HEK293 (cell line): ENCODE data around the gene PCDHB10.

Experiments used
- REST ChIP-seq: fragments of 450-650 bp; formaldehyde crosslinking; IDR thresholded peaks from 2 replicates; pipeline ENCODE4 v1.5.1; 2016; ENCODE audit warnings: missing biosample characterization, missing genetic modification characterization
- TF ChIP-seq, protein P1 (sequence below): fragments of 450-650 bp; formaldehyde crosslinking; IDR thresholded peaks from 2 replicates; pipeline ENCODE4 v1.5.1; 2016; ENCODE audit warnings: missing biosample characterization, missing genetic modification characterization

DNA sequence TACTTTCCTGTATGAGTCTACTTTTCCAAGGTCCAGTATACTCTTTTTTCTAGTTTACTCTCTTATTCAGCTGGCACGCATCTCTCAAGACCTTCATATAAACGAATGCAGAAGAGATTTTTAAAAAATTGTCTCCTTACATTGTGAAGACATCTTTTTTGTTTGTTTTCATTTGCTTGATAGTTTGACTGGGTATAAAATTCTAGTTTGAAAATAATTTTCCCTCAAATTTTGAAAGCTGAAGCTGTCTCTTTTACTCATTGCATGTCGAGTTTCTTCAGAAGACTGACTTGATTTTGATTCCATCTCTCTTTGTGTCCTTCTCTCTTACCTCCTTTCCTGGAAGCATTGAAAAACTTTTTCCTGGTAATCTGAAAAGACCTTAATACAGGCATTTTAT lies 4.2 kb downstream of the PCDHB10 start:
- TF ChIP-seq, protein P1, sequence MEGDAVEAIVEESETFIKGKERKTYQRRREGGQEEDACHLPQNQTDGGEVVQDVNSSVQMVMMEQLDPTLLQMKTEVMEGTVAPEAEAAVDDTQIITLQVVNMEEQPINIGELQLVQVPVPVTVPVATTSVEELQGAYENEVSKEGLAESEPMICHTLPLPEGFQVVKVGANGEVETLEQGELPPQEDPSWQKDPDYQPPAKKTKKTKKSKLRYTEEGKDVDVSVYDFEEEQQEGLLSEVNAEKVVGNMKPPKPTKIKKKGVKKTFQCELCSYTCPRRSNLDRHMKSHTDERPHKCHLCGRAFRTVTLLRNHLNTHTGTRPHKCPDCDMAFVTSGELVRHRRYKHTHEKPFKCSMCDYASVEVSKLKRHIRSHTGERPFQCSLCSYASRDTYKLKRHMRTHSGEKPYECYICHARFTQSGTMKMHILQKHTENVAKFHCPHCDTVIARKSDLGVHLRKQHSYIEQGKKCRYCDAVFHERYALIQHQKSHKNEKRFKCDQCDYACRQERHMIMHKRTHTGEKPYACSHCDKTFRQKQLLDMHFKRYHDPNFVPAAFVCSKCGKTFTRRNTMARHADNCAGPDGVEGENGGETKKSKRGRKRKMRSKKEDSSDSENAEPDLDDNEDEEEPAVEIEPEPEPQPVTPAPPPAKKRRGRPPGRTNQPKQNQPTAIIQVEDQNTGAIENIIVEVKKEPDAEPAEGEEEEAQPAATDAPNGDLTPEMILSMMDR (tag by site-specific recombination), result no peak
- no peak for TF ChIP-seq REST (tag by site-specific recombination)
